HG02870 (cell line): ENCODE results near the gene CDS2.
"Not testable (repeated sequence)": the region's sequence is repeated elsewhere in the genome, so short reads cannot be mapped to it uniquely, and the experiment has no call there.

Experiments used
- ATAC-seq: cut with Tn5 transposase; IDR thresholded peaks from one replicate; pipeline ENCODE4 v1.9.1; 2021; ENCODE audit warnings: mild to moderate bottlenecking, moderate library complexity; ENCODE audit not compliant: unreplicated experiment

The CDS2 gene

DNA sequence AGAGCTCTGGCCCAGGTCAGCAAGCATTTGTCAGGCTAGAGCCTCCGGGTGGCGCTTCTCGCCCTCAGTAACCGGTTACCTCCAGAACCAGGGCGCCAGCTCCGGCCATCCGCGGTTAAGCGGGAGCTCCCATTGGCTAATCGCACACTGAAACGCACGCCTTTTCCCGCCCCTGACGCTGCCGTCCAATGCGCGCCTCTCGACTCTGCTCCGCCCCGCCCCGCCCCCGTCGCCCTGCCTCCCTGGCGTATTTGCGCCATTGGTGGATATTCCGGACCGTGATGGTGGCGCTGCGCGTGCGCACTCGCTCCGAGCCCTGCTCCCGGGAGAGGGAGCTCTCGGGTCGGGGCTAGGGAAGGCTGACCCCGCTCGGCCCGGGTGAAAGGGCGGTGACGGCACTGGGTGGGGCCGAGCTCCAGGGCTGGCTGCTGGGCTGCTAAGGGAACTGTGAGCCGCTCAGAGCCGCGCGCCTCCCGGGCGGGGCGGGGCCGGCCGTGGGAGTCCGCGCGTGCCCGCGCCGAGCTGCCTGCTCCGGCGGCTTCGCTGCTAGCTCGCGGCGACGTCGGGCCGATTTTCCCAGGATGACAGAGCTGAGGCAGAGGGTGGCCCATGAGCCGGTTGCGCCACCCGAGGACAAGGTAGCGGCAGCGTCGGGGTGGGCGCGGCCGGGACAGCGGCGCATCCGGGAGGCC lies at the start of gene CDS2:
CDS2 (plus strand) TSS at position 497 of the 692 bp plus-strand sequence; CDS start at position 582, 85 bp downstream.
- peak; percentile 90 for ATAC-seq

DNA sequence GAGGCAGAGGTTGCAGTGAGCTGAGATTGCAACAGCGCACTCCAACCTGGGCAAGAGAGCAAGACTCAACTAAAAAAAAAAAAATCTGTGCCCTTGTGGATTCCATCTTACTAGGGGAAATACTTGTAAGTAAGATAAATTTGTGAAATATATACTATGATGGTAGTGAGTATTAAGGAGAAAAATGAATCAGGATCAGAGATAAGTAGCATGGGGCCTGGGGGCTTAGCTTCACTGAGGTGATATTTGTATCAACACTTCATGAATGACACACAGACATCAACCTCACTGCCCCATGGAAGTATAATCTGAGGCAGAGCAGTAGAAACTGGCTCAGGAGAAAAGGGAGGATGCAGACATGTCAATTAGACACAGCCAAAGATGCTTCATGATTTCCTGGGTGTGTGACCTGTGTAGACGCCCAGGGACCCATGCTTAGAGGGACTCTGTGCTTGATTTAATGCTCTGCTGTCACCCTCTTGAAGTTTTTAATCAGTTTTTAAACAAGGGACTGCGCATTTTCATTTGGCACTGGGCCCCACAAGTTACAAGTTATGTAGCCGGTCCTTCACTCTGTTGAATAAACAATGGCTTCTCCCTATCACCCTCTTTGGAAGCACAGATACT lies 48.9 kb upstream of the CDS2 start:
- ATAC-seq, result no peak

DNA sequence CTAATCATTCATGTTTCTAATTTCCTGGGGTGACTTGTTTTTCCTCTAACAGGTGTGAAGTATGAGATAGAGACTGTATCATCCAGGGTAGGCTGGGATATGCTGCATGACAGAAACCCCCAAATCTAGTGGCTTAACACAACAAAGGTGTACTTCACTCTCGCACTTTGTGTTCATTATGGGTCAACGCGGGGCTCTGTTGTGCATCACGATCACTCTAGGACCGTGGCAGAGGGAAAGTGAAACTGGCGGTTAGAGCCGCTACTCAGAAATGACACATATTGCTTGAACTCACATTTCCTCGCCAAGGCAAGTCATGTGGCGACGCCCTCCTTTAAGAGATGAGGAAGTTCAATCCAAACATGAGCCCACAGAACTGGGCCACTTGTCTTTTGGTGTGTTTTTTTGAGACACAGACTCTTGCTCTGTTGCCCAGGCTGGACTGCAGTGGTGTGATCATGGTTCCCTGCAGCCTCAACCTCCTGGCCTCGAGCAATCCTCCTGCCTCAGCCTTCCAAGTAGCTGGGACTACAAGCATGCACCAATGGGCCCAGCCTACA lies 48.3 kb upstream of the CDS2 start:
- peak; percentile 96 for ATAC-seq

DNA sequence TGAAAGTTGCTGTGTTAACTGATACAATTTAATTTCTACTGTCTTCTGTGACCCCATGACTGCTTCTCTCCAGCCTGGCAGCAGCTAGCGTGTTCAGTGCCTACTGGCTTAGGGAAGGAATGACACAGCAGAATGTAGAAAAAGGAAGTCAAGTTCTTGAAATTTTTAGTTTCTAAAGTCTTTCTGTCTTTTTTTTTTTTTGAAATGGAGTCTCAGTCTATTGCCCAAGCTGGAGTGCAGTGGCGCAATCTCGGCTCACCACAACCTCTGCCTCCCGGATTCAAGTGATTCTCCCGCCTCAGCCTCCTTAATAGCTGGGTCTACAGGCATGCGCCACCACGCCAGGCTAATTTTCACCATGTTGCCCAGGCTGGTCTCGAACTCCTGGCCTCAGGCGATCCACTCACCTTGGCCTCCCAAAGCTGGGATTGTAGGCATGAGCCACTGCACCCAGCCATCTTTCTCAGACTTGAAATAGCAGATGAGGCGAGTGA lies 46.4 kb upstream of the CDS2 start:
- ATAC-seq, result no peak

DNA sequence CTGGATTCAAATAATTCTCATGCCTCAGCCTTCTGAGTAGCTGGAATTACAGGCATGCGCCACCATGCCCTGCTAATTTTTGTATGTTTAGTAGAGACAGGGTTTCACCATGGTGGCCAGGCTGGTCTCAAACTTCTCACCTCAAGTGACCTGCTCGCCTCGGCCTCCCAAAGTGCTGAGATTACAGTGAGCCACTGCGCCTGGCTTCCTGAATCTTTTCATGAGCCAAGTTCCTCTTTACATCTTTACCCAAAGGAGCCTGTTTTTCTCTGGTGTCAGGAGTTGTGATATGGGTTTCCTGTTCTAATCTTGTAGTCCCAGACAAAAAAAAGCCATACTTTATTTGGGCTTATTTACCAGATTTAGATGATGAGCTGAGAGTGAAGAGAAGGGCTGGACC lies 41.4 kb upstream of the CDS2 start:
- no peak for ATAC-seq

DNA sequence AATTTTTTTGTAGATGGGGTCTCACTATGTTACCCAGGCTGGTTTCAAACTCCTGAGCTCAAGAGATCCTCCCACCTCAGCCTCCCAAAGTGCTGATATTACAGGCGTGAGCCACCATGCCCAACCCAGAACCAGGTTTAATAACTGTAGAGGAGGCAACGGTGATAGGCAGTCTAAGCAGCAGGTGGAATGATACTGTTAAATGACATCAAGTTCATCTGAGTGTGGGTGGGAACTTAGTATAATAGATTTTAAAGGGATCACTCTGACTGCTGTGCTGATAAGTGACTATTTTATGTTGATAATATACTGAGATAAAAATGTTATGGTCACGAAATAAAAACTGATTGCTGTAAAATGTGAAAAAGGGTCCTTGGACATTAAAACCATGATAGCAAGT lies 38.1 kb upstream of the CDS2 start:
- no peak for ATAC-seq

DNA sequence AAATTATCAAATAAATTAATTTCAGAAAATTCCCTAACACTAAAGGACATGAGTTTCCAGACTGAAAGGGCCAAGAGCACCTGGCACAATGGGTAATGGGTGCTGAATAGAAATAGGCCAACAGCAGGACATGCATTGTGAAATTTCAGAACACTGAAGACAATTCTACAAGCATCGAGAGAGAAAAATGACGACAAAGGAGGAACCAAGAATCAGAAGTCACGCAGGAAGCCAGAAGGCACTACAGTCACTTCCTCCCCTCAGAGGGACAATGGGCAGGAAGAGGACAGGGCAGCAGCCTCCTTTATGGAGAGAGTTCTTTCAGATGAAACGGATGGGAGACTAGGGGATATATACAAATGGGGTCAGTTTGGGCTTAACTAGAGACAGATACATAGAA lies 36.6 kb upstream of the CDS2 start:
- no peak for ATAC-seq

DNA sequence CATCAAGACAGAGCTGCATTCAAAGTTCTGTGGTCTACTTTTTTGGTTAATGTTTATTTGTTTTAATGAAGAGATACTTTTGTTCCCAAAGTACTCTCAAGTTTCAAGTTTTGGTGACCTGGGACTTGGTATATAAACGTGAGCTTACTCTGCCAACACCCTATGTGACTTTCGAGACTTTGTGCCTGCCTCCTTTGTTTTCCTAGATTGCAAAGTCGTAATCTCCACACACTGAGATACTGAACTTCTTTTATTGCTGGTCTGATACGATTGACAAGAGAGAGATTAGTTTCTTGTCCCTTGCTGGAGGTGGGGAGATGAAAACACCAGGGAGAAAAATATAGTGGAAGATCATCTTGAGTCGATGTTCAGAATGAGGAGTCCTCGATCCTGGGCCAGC lies 34.9 kb upstream of the CDS2 start:
- ATAC-seq, result no peak

DNA sequence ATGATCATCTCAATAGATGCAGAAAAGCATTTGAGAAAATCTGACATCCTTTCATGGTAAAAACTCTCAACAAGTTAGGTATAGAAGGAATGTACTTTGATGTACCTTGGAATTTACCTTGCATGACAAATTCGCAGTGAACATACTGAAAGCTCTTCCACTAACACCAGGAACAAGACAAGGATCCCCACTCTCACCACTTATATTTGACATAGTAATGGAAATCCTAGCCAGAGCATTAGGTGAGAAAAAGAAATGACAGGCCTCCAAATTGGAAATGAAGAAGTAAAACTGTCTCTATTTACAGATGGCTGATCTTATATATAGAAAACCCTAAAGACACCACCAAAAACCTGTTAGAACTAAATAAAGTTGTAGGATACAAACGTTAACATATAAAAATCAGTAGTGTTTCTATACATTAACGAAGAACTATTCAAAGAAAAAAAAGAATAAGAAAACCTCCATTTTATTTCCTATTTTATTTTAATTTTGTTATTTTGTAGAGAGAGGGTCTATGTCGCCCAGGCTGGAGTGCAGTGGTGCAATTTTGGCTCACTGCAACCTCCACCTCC lies 34.0 kb upstream of the CDS2 start:
- ATAC-seq, result no peak

DNA sequence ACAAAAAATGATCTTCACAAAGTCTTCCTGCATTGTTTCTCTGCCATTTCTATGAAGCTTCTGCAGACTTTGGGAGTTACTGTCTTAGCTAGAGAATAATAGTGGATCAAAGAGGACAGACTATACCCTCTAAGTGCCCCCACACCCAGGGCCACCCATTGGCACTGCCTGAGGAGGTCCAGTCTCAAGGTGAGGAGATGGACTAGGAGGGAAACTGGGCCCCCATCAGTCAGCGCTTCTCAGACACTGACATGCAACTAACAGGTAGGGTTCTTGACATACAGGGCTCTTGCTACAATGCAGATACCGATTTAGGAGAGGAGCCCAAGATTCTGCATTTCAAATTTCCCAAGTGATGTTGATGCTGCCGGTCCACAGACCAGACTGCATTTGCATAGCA lies 31.4 kb upstream of the CDS2 start:
- ATAC-seq, result no peak

DNA sequence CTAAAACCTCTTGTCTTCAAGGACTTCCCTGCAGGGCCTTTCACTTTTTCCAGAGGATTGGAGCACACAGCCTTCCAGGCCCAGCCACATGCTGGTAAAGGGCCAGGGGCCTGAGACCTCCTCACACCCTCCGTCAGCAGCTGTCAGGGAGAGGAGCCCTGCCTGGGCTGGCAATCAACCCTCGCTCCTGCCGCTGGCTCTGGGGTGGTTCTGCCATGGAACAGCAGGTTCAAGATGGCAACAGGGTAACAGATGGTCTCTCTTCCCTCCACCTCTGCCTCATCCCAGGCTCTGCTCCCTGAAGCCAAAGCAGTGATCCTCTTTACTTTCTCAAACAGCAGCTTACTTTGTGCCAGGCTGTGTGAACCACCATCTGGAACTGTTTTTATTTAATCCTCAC lies 30.9 kb upstream of the CDS2 start:
- no peak for ATAC-seq

DNA sequence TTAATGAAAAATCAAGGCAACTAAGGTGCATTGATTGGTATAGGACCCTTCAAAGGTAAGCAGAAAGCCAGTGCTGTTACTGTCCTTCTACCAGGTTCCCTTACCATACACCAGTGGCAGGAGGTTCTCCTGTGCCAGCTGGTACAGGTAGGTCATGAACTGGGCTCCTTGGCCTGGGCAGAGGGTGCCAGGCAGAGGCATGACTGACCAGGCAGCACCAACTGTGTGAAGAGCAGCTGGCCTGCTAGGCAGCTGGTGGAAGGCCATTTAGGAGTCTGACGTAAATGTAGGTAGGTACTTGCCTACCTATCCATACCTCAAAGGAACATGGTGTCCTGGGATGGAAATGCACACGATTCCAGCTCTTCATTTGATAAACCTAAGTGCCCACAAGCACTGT lies 30.3 kb upstream of the CDS2 start:
- no peak for ATAC-seq

DNA sequence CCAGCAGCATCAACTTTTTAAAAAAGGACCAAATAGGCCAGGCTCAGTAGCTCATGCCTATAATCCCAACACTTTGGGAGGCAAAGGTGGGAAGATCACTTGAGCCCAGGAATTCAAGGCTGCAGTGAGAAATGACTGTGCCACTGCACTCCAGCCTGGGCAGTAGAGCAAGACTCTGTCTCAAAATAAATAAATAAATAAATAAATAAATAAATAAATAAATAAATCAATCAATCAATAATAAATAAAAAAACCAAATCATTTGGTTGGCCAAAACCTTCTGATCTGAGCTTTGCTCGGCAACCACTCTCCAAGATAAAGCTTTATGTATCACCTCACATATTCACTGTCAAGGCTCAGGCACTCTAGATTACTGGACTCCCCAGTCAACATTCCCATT lies 27.8 kb upstream of the CDS2 start:
- ATAC-seq, result not testable (repeated sequence)

DNA sequence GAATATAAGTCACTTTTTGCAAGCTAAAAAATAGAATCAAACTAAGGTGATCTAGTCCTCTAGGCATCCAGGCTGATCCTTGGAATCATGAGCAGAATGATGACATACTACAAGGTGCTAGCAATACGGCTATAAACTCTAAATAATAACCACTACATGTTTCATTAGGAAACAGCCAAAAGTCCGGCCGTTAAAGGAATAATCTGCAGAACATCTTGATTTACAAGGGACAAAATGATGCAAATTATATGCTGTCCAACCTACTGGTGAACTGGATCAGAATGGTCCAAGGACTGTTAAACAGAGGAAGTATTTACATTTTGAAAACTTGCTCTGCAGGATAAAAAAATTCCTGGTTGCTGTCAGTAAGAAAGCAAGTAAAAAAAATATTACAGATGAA lies 26.9 kb upstream of the CDS2 start:
- not testable (repeated sequence) for ATAC-seq

DNA sequence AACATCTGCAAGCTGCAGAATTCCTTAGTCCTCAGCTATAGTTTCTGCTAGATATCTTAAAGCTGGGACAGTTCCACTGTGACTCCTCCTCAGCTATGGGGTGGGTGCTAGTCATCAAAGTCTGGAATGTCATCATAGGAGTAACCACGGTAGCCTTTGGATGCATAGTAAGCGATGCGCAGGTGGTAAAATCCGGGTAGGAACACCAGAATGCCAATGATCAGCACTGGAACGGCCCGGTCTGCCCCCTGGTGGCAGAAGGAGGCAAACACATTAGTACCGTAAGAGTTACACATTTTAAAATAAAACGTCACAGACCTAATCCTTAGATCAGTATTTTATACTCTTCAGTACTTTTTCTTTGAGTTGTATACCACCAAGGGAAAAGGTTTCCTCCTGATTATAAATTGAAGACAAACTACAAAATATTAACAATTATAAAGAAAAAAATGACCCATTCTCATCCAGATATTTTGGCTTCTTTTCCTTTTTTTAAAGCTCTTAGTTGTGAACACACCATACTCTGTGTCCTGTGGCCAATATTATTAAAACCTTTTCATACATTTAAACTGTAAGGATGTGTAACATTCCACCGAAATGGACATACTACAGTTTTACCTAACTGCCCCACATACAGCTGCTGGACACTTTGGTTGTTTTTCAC lies 26.0 kb upstream of the CDS2 start:
- ATAC-seq, result no peak

DNA sequence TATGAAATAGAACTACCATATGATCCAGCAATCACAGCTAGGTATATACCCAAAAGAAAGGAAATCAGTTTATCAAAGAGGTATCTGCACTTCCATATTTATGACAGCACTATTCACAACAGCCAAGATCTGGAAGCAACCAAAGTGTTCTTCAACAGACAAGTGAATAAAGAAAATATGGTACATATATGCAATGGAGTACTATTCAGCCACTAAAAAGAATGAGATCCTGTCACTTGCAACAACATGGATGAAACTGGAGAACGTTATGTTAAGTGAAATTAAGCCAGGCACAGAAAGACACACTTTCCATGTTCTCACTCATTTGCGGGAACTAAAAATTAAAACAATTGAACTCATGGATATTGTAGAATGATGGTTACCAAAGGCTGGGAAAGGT lies 22.3 kb upstream of the CDS2 start:
- ATAC-seq, result no peak

DNA sequence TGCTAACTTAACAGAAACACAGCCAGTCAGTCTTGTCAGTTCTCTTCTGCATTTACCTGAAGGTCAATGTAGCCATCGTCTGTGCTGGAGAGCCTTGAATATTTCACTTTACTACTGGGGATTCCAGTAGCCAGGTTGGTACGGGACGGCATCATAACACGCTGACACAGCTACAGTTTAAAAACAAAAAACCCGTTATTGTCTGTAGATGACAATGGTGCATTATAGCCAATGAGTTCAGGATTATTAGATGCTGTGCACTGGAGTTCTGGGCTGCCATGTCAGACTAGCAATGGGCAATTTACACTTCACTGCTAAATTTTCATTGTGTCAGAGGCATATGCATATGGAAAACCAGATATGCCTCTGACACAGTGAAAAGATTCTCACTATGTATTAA lies 17.5 kb upstream of the CDS2 start:
- ATAC-seq, result no peak

DNA sequence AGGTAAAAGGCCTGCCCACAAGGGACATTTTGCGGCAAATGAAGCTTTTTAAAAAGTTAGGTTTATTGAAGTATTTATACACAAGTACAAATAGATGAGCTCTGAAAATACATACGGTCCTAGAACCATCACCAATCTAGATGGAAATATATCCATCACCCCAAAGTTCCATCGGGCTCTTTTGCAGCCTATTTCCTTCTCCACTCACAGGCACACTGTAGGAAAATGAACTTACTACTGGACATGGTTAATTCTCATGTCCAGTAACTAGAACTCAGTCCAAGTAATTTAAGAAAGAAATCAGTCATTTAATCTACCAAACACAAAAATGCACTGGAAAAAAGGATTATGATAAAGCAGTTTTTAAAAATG lies 13.2 kb upstream of the CDS2 start:
- ATAC-seq, result no peak

DNA sequence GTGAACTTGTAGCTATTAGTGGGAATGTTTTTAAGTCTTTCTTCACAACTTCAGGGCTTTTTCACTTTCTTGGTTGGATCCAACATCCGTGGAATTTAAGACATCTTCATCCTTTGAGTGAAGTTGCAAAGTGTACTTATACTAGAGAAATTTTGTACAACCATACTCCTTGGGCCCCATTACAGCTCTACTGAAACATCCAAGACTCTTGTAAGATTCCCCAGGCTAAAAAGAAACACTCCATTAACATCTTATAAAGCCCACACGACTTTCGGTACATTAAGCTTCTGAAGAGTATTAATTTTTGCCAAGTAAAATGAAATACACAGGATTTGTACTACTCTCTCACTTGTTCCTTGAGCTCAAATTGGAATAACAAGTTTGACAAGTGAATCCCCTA lies 12.4 kb upstream of the CDS2 start:
- ATAC-seq, result no peak

DNA sequence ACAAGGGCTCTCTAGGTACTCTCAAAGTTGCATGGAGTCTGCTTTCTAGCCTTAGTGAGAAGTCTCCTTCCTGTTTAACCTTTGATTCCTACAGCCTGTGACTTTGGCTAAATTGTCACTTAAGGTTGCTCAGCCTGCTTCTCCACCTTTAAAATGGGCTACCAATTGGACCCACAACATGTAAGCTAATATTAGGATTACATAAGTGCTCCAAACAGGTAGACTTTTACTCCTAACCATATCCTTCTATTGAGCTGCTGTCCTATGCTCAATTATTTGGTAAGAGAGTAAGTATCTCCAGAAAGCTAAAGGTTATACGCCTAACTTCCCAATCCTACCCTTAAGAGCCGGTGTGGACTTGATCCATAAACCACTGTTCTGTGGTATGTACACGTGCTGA lies 9.9 kb upstream of the CDS2 start:
- no peak for ATAC-seq
